Esophagus (tissue), 2 donors: ENCODE data around the gene PAK5. TPM values are rescaled to one million over a fixed set of nuclear protein-coding genes. Genes with fewer than 3 reads are reported as not detected.

Source experiments
- H3K27ac ChIP-seq, 2 donors: one replicate each; pipeline ENCODE4 v1.5.1; 2013; ENCODE audit warnings: low read depth in 2 of 2, mild to moderate bottlenecking in 2 of 2, inconsistent platforms in 1 of 2, low read length in 1 of 2, moderate library complexity in 1 of 2
- H3K27me3 ChIP-seq, 2 donors: one replicate each; pipeline ENCODE4 v1.6.1; 2013; ENCODE audit warnings: low read length in 2 of 2, control low read depth in 1 of 2, mild to moderate bottlenecking in 1 of 2; ENCODE audit not compliant: insufficient read depth in 2 of 2, control insufficient read depth in 1 of 2
- H3K36me3 ChIP-seq, 2 donors: one replicate each; pipeline ENCODE4 v1.6.1; 2013; ENCODE audit warnings: low read length in 1 of 2; ENCODE audit not compliant: control insufficient read depth in 2 of 2, insufficient read depth in 2 of 2
- H3K4me1 ChIP-seq, 2 donors: one replicate each; pipeline ENCODE4 v1.6.1; 2013; ENCODE audit warnings: low read length in 1 of 2; ENCODE audit not compliant: control insufficient read depth in 2 of 2, insufficient read depth in 2 of 2
- H3K4me3 ChIP-seq, 2 donors: one replicate each; pipeline ENCODE4 v1.5.1; 2013; ENCODE audit warnings: low read length in 2 of 2, mild to moderate bottlenecking in 2 of 2, low read depth in 1 of 2, moderate library complexity in 1 of 2
- H3K9me3 ChIP-seq, 2 donors: one replicate each; pipeline ENCODE4 v1.6.1; 2013; ENCODE audit warnings: mild to moderate bottlenecking in 2 of 2, low read depth in 1 of 2, low read length in 1 of 2, moderate library complexity in 1 of 2; ENCODE audit not compliant: control insufficient read depth in 2 of 2, insufficient read depth in 1 of 2
- WGBS, 2 donors: extraction: QIAGEN DNeasy Blood & Tissue Kit; methylation state at CpG; one replicate each; pipeline ENCODE4 v1.1.7; 2013; 5-methylcytosine and 5-hydroxymethylcytosine counted together
- polyA plus RNA-seq, 2 donors: library from polyadenylated mRNA; stranded (reverse); fragments of 200-250 nt; gene quantifications; one replicate each; pipeline ENCODE4 v1.2.3, GENCODE V29; 2013
- donor health status: healthy with polysubstance abuse.
- donor health status: Bipolar disorder and iron deficiency.

PAK5 gene
- polyA plus RNA-seq, 2 donors, result 0.21 to 0.39 TPM

- 3 to 5% methylated on average over 14 of the region's 14 CpGs for WGBS, 2 donors
- peaks cover 8 to 9% of the 10 kb centered on the region in 2 donors for H3K4me1 ChIP-seq
- no peak overlapping the region for H3K27ac ChIP-seq
- H3K36me3 ChIP-seq, result no peaks in the 10 kb centered on the region
- H3K4me3 ChIP-seq, result peak overlapping the region; percentile 47 to 48
- H3K9me3 ChIP-seq, result no peaks in the 10 kb centered on the region
- no peaks in the 10 kb centered on the region for H3K27me3 ChIP-seq
Observed at GRCh38 chr20:9838035-9838377, 870 bp downstream of the PAK5 start.

- peaks cover 8 to 9% of the 10 kb centered on the region in 2 donors for H3K4me1 ChIP-seq
- no peaks in the 10 kb centered on the region for H3K9me3 ChIP-seq
- WGBS, 2 donors, result 26 to 28% methylated on average over 7 of the region's 7 CpGs
- H3K36me3 ChIP-seq, result no peaks in the 10 kb centered on the region
- no peaks in the 10 kb centered on the region for H3K27me3 ChIP-seq
- no peak overlapping the region for H3K4me3 ChIP-seq
- no peak overlapping the region for H3K27ac ChIP-seq
Observed at GRCh38 chr20:9837634-9838033, 1.2 kb downstream of the PAK5 start.

- Histone ChIP-seq H3K36me3 (no peaks in the 10 kb centered on the region), H3K9me3 (no peaks in the 10 kb centered on the region), H3K27me3 (no peaks in the 10 kb centered on the region), H3K27ac (no peak overlapping the region), H3K4me3 (no peak overlapping the region), H3K4me1 (peaks cover 8 to 9% of the 10 kb centered on the region in 2 donors)
- 60% methylated on average over 1 of the region's 1 CpG for whole genome bisulfite sequencing, 2 donors
Observed at GRCh38 chr20:9835302-9835701, 3.6 kb downstream of the PAK5 start.

GRCh38 chr20:9831032-9831431 lies 7.8 kb downstream of the PAK5 start:
- 92 to 98% methylated on average over 5 of the region's 5 CpGs for WGBS, 2 donors
- Histone ChIP-seq H3K4me1 (no peaks in the 10 kb centered on the region), H3K27ac (no peak overlapping the region), H3K9me3 (no peaks in the 10 kb centered on the region), H3K27me3 (no peaks in the 10 kb centered on the region), H3K36me3 (no peaks in the 10 kb centered on the region), H3K4me3 (no peak overlapping the region)

- no peaks in the 10 kb centered on the region for H3K36me3 ChIP-seq
- no peak overlapping the region for H3K4me3 ChIP-seq
- H3K27ac ChIP-seq, result no peak overlapping the region
- no peaks in the 10 kb centered on the region for H3K4me1 ChIP-seq
- H3K9me3 ChIP-seq, result no peaks in the 10 kb centered on the region
- H3K27me3 ChIP-seq, result no peaks in the 10 kb centered on the region
Observed at GRCh38 chr20:9829835-9830234, 9.0 kb downstream of the PAK5 start.

GRCh38 chr20:9817654-9818053 lies 21.2 kb downstream of the PAK5 start:
- no peaks in the 10 kb centered on the region for H3K36me3 ChIP-seq
- H3K4me1 ChIP-seq, result no peaks in the 10 kb centered on the region
- no peak overlapping the region for H3K4me3 ChIP-seq
- no peaks in the 10 kb centered on the region for H3K9me3 ChIP-seq
- H3K27ac ChIP-seq, result no peak overlapping the region
- H3K27me3 ChIP-seq, result no peaks in the 10 kb centered on the region

GRCh38 chr20:9815632-9816031 lies 23.2 kb downstream of the PAK5 start:
- no peaks in the 10 kb centered on the region for H3K36me3 ChIP-seq
- no peaks in the 10 kb centered on the region for H3K4me1 ChIP-seq
- no peak overlapping the region for H3K4me3 ChIP-seq
- no peak overlapping the region for H3K27ac ChIP-seq
- no peaks in the 10 kb centered on the region for H3K27me3 ChIP-seq
- no peaks in the 10 kb centered on the region for H3K9me3 ChIP-seq

- H3K9me3 ChIP-seq, result no peaks in the 10 kb centered on the region
- H3K27me3 ChIP-seq, result no peaks in the 10 kb centered on the region
- no peaks in the 10 kb centered on the region for H3K4me1 ChIP-seq
- H3K27ac ChIP-seq, result no peak overlapping the region
- WGBS, 2 donors, result 57 to 71% methylated on average over 1 of the region's 1 CpG
- no peaks in the 10 kb centered on the region for H3K36me3 ChIP-seq
- H3K4me3 ChIP-seq, result no peak overlapping the region
Observed at GRCh38 chr20:9810738-9811137, 28.1 kb downstream of the PAK5 start.

GRCh38 chr20:9809271-9809670 lies 29.6 kb downstream of the PAK5 start:
- 50 to 79% methylated on average over 1 of the region's 1 CpG for WGBS, 2 donors
- no peaks in the 10 kb centered on the region for H3K27me3 ChIP-seq

GRCh38 chr20:9808166-9808565 lies 30.7 kb downstream of the PAK5 start:
- H3K27me3 ChIP-seq, result no peaks in the 10 kb centered on the region
- H3K9me3 ChIP-seq, result no peaks in the 10 kb centered on the region
- no peaks in the 10 kb centered on the region for H3K36me3 ChIP-seq
- 86 to 89% methylated on average over 1 of the region's 1 CpG for WGBS, 2 donors
- no peaks in the 10 kb centered on the region for H3K4me1 ChIP-seq
- no peak overlapping the region for H3K27ac ChIP-seq
- no peak overlapping the region for H3K4me3 ChIP-seq

More at GRCh38 chr20:9809271-9809670, 29.6 kb downstream of the PAK5 start:
- Histone ChIP-seq H3K27ac (no peak overlapping the region), H3K36me3 (no peaks in the 10 kb centered on the region), H3K9me3 (no peaks in the 10 kb centered on the region), H3K4me1 (no peaks in the 10 kb centered on the region), H3K4me3 (no peak overlapping the region)
